MM.1S (cell line): ENCODE results near the gene CACNA1C.

ENCODE experiments used
- CTCF ChIP-seq: fragments of 300-600 bp; sonication (generic); IDR thresholded peaks from 2 replicates; pipeline ENCODE4 v1.5.1; 2016; ENCODE audit warnings: antibody characterized with exemption, low read length, mixed read lengths
- EZH2phosphoT487 ChIP-seq: fragments of 300-600 bp; sonication (generic); IDR thresholded peaks from 2 replicates; pipeline ENCODE4 v1.6.1; 2018; ENCODE audit warnings: antibody characterized with exemption, low read length

- TF ChIP-seq CTCF (no peak), EZH2phosphoT487 (no peak)
Observed at GRCh38 chr12:2586156-2587038, 533.6 kb downstream of the CACNA1C start.
